Hindlimb muscle (tissue), 1 donor: ENCODE measurements around the gene FCAMR. TPM values are rescaled to one million over a fixed set of nuclear protein-coding genes. Genes with fewer than 3 reads are reported as not detected.

Source experiments
- DNase-seq: peaks from one replicate; pipeline ENCODE4 v3.0.0-alpha.2; 2013
- polyA plus RNA-seq: library from polyadenylated mRNA; unstranded; fragments of 120-200 nt; gene quantifications from one replicate; pipeline ENCODE4 v1.2.1, GENCODE V29; 2013; ENCODE audit not compliant: insufficient read length

FCAMR gene
- polyA plus RNA-seq, 1 donor, result not detected

DNA sequence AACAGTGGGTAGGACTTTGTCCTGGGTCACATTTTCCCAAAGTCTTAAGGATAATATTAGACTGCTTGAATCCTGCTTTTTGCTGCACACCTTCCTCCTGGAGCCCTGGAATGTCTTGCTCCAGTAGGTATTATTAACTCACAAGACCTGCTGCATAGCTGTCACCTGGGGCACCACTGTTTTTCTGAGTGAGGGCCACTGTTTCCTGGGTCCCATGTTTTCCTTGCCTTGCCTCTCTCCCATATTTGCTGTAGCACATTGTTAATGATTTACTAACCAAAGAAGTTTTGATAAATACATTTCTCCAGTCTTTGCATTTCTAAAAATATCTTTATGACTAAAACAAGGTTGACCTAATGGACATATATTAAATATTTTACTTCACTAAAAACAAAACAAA lies 22.5 kb upstream of the FCAMR start:
- DNase-seq, result no peak

DNA sequence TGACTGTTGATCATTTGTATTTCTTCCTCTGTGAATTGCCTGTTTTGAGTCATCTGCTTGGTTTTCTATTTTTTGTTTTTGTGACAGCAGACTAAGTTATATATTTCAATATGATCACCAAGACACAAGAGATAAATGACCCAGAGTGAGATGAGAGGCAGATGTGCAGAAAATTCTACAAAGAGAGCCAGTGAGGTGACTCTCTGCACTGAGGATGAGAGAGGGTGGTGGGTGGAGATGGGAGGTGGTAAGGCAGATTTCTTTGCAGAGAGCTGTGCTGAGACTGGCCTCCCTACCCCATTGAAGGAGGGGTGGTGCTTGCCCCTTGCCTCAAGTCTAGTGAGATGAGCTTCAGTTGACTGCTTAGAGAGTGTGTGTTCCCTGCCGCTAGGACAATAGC lies 17.6 kb upstream of the FCAMR start:
- DNase-seq, result no peak

DNA sequence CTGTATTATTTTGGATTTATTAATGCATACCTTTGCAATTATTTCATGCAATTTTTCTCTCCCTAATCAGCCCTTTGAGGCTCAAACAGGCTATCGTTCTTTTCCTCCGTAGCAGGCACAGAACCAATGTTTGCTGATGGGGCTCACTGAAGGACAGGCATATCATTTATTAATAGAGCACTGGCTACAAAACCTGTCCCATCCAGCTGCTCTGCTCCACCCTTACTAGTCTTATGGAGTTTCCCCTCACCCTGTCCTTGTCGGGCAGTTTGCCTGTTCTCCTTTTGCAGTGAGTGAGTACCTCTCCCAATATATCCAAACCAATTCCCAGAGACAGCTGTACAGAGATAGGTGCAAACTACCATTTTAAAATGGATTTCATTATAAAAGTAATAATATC lies 16.6 kb upstream of the FCAMR start:
- DNase-seq, result no peak

DNA sequence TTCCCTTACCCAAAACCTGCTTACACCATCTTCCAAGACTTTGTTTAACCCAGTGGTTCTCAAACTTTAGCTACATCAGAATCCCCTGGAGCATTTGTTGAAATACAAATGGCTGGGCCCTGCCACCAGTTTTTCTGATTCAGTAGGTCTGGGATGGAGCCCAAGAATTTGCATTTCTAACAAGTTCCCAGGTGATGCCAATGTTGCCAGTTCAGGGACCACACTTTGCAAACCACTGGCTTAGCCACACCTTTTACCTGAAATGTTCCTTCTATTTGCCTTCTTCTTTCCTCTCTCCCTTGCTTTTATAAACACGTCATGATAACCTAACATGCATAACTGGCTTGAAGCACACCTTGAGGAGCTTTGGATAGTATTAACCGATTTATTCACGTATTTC lies 16.1 kb upstream of the FCAMR start:
- DNase-seq, result no peak

DNA sequence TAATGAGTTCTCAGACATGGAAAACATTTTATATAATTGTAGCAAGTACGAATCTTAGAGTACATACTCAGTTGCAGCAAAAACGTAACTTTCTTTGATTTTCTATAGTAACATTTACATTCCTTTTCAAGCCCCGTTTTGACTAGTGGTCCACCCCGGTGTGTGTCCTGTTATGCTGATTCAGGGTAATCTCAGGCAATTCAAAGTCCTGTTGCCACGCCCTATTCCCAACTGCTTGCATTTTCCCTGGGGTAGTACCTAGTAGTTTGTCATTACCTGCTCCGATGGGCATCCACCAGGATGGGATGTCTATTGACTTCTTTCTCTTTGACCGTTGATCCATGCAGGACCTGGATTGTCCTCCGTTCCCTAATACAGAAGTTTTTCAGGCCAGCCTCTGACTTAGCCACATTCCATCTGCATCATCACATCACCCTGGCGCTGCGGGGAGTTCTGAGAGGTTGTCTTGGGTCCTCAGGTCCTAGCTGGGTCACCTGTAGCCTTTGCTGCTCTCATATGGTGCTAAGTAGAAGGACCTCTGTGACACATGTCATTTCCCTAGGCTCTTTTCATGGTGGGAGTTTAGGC lies 15.0 kb upstream of the FCAMR start:
- no peak for DNase-seq

DNA sequence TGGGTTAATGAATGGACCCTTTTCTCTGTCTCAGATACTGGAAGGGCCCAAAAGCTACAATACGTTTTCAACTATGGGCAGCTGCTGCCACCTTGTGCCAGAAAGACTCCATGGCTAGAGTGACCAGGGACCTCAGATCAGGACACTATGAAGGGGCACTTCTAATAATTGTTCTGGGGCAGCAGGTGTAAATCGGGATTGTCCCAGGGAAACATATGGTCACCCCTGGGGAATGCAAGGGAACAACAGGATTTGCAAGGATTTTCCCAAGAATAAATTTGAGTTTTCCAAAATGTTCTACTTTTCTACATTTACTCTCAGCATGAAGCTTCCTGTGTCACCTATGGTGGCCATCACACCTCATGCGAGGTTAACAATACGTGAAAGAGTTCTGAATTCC lies 12.0 kb upstream of the FCAMR start:
- DNase-seq, result peak; percentile 26

DNA sequence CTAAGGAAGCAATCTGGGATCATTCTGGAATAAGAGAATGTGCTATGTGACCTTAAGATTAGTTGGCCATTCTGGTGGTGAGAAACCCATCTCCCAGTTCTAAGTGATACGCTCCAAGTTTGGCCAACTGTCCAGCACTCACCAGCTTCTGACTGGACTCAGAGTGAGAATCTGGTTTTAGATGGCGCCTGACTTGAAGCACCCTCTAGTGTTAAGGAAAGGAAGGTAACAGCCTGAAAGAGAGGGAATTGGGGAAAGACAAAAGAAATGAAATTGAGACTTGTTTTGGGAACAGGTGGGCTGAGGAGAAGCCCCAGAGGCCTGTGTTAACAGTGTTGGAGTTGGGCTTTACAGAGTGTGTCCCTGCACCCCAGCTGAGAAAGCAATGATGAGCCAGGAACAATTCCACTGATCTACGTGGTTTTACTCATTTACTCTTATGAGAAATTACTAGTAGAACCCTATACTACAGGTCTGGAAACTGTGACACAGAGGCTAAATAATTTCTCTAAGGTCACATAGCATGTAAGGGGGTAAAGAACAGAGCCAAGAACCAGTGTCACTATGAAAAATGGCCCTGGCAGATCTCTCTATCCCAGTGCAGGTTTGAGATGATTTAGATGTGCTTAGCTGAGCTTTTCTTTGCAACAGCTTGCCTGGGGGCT lies 9.3 kb upstream of the FCAMR start:
- DNase-seq, result no peak

DNA sequence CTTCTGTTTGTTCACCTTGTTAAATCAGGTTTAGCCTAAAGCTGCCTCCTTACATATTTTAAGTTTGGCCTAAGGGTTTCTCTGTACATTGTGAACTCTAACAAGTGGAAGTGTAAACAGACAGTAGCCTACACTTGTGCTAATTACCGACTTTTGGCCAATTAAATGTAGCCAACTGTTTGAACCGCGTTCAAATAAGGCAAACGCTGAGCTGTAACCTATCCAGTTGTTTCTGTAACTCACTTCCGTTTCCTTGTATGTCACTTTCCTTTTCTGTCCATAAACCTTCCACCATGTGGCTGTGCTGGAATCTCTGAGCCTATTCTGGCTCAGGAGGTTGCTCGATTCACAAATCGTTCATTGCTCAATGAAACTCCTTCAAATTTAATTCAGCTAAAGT lies 8.0 kb upstream of the FCAMR start:
- DNase-seq, result no peak

DNA sequence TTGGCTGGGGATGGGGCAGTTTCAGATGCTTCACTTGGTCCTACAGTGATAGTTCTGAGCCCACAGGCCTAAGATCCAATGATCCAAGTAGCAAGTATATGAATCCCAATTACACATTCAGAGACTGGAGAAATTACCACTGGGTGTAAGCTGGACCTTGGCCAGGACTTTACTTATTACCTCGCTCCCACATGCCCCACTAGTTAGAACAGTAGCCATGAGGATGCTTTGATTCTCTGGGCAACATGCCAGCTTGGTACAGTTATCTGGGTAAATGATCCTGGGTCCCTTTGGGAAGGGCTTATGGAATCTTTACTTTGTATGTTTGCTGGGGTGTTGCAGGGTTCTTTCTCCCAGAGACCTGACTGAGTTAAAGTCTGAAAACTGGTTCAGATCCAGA lies 5.0 kb upstream of the FCAMR start:
- DNase-seq, result no peak

DNA sequence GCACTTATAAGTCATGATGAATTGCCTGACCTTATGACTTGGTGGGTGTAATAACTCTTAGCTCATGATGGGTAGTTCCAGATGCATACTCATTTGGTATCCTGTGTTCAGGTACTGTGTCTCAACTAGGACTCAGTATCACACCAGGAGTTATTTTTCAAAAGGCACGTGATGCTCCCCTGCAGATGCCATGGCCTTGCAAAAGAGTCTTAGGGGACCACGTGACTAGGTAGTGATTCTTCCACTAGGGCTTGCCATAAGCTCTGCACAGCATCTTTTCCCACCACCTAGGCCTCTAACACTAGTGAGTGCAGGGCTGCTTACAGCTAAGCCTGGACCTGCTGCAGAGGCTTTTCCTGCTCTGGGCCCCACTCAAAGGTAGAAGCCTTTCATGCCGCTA lies 3.9 kb upstream of the FCAMR start:
- no peak for DNase-seq

DNA sequence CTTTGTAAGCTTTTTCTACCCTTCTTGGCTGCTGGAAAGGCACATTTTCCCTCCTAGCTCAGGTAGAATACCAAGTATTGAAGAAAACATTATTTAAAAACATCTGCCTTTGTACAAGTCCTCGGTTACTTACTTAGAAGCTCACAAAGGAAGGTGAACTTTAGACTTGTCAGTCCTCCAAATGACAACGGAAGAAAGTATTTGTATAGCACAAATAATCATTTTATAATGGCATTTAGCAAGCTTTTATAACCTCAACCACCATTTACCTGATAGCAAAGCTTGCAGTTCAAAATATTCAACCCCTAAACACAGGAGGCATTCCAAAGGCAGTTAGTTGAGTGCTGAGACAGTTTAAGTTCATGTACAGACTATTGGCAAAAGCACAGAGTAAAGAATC lies 2.5 kb upstream of the FCAMR start:
- DNase-seq, result no peak

DNA sequence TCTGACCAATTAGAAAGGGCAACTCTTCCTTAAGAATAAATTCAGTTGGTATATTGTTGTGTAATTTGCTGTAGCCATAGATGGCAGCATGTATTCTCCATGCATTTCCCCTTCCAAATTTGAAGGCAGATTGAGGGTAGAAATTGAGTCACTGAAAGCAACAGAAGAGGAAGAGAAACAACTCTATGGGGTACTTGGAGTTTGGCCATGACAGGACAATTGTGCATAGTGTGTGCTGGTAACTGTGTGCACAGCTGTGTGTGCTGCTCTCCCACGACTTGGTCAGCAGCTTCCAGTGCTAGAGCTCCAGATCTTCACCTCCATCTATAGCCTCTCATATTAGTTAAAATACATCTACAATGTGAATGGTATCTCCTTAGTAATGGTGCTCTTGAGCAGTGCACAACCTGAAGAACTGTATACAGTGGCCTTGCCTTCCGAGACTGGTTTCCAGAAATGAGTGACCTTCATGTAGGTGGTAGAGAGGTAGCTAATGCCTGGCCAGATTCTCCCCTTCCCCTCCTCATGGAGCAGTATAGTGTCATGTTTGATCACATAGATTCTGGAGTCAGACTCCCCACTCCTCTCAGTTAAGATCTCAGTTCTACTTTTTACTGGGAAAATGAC lies 882 bp upstream of the FCAMR start:
- no peak for DNase-seq

DNA sequence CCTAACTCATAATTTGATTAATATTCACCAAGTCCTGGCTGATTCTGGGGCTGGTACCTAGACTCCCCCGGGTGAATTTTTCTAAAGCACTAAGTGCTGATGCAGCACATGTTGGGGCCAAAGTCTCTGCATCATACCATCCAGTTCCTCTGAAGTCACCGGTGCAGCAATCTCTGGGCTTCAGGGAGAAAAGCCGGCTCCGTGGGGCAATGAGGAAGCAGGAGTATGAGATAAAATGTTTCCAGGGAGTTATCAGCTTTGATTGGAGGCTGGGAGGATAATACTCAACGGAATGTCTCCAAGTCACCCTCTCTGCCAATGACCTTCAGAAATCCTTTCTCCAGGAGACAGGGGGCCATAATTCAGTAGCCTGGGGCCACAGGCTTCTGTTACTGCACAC lies 1.2 kb downstream of the FCAMR start:
- no peak for DNase-seq

DNA sequence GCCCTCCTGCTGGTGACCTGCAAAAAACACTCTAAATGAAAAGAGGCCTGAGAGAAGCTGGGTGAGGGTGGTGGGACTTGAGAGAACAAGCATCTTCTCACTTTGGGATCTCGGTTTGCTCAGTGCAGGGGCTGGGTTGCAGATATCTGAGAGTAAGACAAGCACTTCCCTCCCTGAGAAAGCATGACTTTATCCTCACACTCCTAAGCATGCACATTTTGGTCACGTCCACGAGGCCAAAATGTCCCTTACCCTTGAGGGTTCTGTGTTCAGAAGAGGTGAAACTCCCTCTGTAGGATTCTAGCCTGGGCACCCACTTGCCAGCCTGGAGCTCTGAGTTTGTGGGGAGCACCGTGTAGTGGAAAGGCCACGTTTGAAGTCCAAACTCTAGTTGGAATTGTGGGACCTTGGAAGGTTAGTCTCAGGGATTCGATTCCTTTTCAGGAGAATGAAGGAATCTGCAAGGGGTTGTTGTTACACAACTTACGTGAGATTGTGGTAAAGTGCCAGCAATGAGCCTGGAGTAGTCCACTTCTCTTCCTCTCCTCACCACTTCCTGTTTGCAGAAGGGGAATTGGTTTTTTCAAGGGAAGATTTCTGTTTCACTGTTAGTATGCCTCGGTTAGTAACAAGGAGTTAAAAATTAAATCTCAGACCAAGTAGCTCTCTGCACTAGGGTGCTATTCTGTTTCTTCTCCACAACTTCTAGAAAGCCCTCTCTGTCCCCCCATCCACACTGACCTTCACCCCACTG lies 3.0 kb downstream of the FCAMR start:
- DNase-seq, result no peak

DNA sequence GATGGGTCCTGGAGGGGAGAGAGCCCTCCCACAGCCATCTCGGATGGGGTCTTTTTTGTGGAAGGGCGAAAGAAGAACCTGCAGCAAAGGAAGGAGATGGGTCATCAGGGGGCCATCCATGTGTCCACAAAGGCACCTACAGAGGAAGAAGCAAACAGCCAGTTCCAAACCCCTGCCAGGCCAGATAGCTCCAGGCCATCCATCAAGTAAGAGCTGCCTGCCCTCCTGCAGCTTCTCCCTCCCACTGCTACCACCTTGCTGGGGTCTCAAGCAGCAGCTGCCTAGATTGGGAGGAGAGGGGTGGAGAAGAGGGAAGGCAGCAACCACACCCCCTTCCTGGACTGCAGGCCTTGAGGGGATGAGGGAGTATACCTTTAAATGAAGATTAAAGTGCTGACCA lies 4.5 kb downstream of the FCAMR start:
- no peak for DNase-seq

DNA sequence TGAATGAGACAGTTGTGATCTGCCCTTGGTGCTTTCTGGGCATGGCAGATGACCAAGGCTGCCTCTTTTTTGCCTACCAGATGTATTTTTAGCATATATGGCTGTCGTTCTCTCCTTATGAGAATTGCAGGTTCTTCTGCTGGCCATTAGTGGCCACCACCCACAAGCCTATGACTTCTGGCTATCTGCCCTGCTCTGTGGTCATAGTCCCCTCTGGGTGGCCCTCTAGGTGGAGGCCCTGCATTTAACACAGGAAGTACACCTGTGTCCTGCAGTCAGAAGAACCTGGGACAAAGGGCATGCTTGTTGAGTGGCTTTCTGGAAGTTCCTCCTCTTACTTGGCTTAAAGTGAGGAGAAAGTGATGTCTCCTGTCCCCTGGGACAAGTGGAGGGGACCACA lies 6.5 kb downstream of the FCAMR start:
- no peak for DNase-seq

DNA sequence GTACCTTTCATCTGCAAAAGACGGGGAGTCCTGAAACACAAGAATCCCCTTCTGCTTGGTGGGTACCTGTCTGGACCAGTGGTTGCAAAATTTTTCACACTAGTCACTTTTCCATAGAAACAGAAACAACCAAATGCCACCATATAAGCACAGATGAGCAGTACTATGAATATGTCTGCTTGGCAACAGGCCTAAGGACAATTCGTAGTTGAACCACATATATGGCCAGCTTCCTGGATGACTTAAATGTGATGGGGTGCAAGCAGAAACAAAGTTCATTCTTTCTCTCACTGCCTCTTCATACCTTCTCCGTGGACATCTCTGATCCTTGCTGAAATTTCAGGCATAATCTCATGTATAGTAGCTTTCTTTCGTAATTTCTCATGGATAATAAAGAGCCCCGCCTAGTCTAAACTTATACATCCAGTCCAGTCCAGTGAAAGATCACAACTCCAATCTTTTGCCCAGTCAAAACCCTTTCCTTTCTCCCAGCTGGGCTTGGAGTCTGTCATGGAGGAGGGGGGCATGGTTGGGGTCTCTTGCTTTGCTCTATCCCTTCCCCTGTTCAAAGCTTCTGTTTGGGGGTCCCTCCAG lies 7.0 kb downstream of the FCAMR start:
- no peak for DNase-seq

DNA sequence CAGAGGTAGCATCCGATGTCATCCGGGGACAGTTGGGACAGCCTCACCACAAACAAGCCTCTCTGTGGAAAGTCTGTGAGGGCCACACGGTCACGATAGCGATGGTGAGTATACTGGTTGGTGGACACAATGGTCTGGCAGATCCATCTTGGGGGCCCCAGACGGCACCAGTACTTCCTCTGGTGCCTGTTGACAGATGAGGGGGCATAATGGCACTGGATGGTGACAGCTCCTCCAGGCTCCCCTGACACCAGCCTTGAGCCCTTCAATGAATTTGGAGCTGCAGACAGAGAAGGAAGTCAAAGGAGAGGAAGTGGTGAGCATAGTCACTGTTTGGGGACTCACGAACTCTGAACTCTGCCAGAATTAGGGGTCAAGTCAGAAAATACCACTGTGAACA lies 8.0 kb downstream of the FCAMR start:
- DNase-seq, result no peak

DNA sequence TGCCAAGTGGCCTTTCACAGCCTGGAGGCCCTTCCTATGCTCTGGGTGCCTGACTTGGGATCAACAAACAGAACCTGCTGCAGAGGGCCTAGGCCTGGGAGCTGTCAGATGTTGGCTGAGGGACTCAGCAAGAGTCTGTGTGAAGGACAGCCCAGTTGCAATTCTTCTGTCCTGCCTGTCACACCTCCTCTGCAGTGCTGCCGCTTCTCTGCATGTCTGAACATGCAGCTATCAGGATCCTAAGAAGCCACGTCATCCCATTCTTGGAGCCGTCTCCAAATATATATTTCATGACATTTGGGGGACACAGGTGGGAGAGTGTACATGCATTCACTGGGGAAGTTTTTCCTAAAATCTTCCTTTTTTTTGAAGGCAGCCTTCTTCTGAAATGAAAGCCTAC lies 8.6 kb downstream of the FCAMR start:
- DNase-seq, result no peak

DNA sequence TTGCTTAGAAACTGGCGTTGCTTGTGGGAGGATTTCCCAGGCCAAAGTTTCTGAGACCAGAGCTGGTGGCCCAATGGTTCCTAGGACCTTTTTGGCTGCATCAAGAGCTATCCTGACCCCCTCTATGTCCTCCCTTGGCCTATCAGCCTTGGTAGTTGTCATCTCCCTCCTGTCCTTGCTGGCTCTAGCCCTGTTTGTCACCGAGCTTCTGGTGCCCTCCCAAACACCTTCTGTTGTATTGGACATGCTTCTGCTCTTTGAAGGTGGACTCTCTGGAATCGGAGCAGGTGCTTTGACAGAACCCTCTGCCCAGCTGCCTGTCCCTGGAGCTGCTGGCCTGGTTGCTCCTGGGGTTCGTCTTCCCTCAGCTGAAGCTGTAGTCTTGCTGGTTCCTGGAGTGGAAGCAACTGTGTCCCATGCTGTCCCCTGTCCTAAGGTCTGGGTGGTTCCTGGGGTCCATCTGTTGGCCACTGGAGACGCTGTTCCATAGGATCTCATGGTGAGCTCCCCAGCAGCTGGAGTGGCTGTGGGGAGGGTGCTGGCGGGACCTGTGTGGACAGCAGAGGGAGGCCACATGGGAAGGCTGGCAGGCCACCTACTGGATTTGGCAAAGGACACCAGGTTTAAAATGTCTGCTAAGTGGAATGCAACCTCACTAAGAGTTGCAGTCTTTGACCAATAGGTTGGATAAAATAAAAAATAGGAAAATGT lies 9.4 kb downstream of the FCAMR start:
- no peak for DNase-seq

DNA sequence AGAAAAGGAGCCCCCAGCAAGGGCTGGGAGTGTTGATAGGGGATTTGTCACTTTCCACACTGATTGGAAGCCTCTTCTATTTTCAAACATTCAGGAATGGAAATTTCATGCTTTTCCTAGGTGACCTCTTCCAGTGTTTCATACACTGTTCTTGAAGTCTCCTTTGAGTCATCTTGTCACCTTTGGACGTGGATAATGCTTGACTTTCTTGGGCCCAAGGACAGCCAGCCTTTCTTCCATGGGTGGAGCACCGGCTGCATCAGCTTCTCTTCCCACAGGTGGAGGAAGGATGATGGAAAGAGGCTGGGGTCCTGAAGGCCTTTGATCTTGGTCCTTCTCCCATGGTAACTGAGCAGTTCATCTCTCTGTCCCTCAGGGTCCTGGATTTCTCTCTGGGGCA lies 12.1 kb downstream of the FCAMR start:
- DNase-seq, result no peak

DNA sequence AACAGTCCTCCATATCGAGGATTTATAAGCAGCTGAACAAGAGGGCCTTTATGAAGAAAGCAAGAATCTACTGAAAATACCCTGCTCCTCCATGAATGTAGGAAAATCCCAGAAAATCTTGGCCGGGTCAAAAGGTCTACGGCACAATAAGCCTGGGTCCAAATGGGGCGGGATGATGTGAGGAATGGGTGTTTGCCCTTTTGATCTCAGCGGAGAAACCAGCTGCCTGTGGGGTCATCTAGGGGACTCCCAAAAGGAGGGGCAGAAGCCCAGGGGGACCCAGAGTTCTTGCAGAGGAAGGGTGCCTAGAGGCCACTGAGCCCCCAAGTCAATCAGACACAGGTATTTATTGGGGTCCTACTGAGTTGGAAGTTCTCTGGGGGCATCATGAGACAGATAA lies 12.6 kb downstream of the FCAMR start:
- DNase-seq, result no peak
